ENCODE results near the gene IGFBP4. TPM values are rescaled to one million over a fixed set of nuclear protein-coding genes. Genes with fewer than 3 reads are reported as not detected.

The IGFBP4 gene
- total and polyA plus RNA-seq, 2 of the 4 experiments (the other 2 are of a cell fraction): 308 to 1,187 TPM

DNA sequence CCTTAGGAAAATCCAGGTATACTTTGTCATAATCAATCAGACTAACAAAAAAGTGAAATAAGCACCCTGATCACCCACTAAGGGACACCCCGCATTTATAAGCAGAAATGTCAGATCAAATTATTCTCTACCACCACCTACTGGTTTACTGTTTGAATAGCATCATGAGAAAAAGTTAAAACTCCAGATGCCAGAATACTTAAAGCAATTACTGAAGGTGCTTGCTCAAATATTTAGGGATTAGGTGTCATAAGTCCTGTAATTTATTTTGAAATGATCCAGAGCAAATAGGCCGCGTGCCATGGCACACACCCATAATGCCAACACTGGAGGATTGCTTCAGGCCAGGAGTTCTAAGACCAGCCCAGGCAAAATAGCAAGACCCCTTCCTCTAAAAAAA, 27.9 kb upstream of the IGFBP4 start:
- H2BK20ac ChIP-seq (ENCODE audit: low read depth, low read length): no peak overlapping the region; the same call in 1 of the 2 replicates
- peak overlapping the region in 1 of 2 experiments; percentile 75; a peak in 1 of 4 replicates for H4K8ac ChIP-seq (ENCODE audit: low read depth in 2 of 2, low read length in 2 of 2)
- H3K27ac ChIP-seq (ENCODE audit: insufficient read depth, low read length): peak overlapping the region; percentile 39; the same call in 1 of the 2 replicates
- H2AK9ac ChIP-seq (replicated peaks; ENCODE audit: low read depth, low read length, poor library complexity): no peak overlapping the region
- H4K5ac ChIP-seq (ENCODE audit: low read depth, low read length): peak overlapping the region; percentile 65; the same call in 1 of the 2 replicates
- peak overlapping the region; percentile 56; the same call in 1 of the 2 replicates for H3K4ac ChIP-seq (ENCODE audit: low read depth, low read length)
- no peak overlapping the region for H2BK15ac ChIP-seq (ENCODE audit: low read depth, low read length)
- H4K91ac ChIP-seq (ENCODE audit: insufficient read depth, low read depth, low read length): no peak overlapping the region; the same call in 1 of the 2 replicates
- ChIA-PET POLR2A (ENCODE audit: unreplicated experiment) (no interaction called here), CTCF (interaction anchor here (0.6 to 1.8 kb wide), 10 partner anchors 9 to 907 kb away, joined by 3 to 6 read pairs (median 3); no protein-coding TSS in a partner anchor)
- DNase-seq (peak; percentile 59), ATAC-seq (ENCODE audit: low read depth) (peak; percentile 25; the same call in 1 of the 2 replicates)
- dilution Hi-C loops (cut with HindIII; ENCODE audit: low sequenced_read_pairs, unreplicated experiment) (no loop called here), intact Hi-C loops (cut with micrococcal nuclease) (loop anchor here (1.0 to 2.0 kb wide), 2 partner anchors 57 to 113 kb away; no protein-coding TSS in a partner anchor), in situ Hi-C loops (cut with MboI; ENCODE audit: low sequenced_read_pairs) (no loop called here)
- no TSS peak for BruUV-seq (replicated peaks)
- no peak overlapping the region for H3K23ac ChIP-seq (ENCODE audit: low read depth, low read length)
- TF ChIP-seq CEBPB (IDR thresholded peaks at IDR 0.05; ENCODE audit: low read depth, low read length): no peak
- TF ChIP-seq CTCF (conservative IDR thresholded peaks at IDR 0.05; ENCODE audit: low read depth, low read length): peak; percentile 68
- peak; percentile 51 for TF ChIP-seq RAD21 (IDR thresholded peaks at IDR 0.05; ENCODE audit: low read length)
- peak; percentile 38; the same call in 1 of the 2 replicates for TF ChIP-seq SMC3 (IDR thresholded peaks at IDR 0.05; ENCODE audit: low read depth, low read length)
- H2AFZ ChIP-seq (replicated peaks; ENCODE audit: low read length, poor library complexity): no peak overlapping the region
- H3K36me3 ChIP-seq (ENCODE audit: control insufficient read depth, insufficient read depth, low read length): peaks cover 1% of the 10 kb centered on the region; the same call in 1 of the 2 replicates
- H3K14ac ChIP-seq (replicated peaks; ENCODE audit: low read depth, low read length): no peak overlapping the region
- no peak overlapping the region for H3K4me3 ChIP-seq (ENCODE audit: insufficient read depth, low read depth, low read length)
- 0 out of 2 replicates have a peak overlapping the region, but pooled peaks have one; percentile 23 for H3K18ac ChIP-seq (ENCODE audit: low read depth, low read length)
- H3K56ac ChIP-seq (ENCODE audit: extremely low read depth, insufficient read depth, low read length): no peak overlapping the region; the same call in 1 of the 2 replicates
- H3K27me3 ChIP-seq (ENCODE audit: control insufficient read depth, insufficient read depth, low read length): no peaks in the 10 kb centered on the region
- H4K20me1 ChIP-seq (ENCODE audit: insufficient read depth, low read length): no peaks in the 10 kb centered on the region
- H3K4me1 ChIP-seq (ENCODE audit: control insufficient read depth, insufficient read depth, low read length): no peaks in the 10 kb centered on the region
- H3K9me3 ChIP-seq (ENCODE audit: control insufficient read depth, insufficient read depth, low read length): no peaks in the 10 kb centered on the region
- H3K9ac ChIP-seq (ENCODE audit: low read depth, low read length): no peak overlapping the region; the same call in 1 of the 2 replicates
- no peak overlapping the region for H2BK120ac ChIP-seq (ENCODE audit: low read depth, low read length)
- peak overlapping the region; percentile 58 for H2BK5ac ChIP-seq (ENCODE audit: low read depth, low read length, poor library complexity, severe bottlenecking)
- H2AK5ac ChIP-seq (ENCODE audit: low read depth, low read length): peak overlapping the region; percentile 64; the same call in 1 of the 2 replicates
- no peaks in the 10 kb centered on the region for H3K9me1 ChIP-seq (ENCODE audit: insufficient read depth, low read length)
- peak overlapping the region; percentile 53 for H3K4me2 ChIP-seq (ENCODE audit: low read depth, low read length)
- peaks cover 25 to 27% of the 10 kb centered on the region in 2 experiments for H3K79me1 ChIP-seq (ENCODE audit: low read depth in 1 of 2, low read length in 2 of 2)
- WGBS, 2 experiments (ENCODE audit: extremely low coverage in 2 of 2, insufficient read length in 1 of 2): no CpG with 5 or more reads among the region's 3 CpGs
